GM12878 (cell line): Measurements from ENCODE around the gene ATP4A. TPM values are rescaled to one million over a fixed set of nuclear protein-coding genes. Genes with fewer than 3 reads are reported as not detected.

Source experiments
- ATAC-seq: fragments of 200-7000 bp; cut with Tn5 transposase; 3 replicates; pipeline ENCODE4 v1.9.1; 2020; ENCODE audit warnings: mild to moderate bottlenecking, moderate library complexity
- BruUV-seq: library from RNA; stranded (reverse); fragments of 400-500 nt; replicated peaks from 2 replicates; lab custom pipeline; 2021; lab: Mats Ljungman, UMichigan
- CTCF ChIA-PET: fragments of 300-600 bp; sonication (Branson Sonifier 250); formaldehyde crosslinking; extraction: SDS; loops from one replicate; lab custom pipeline; 2021; ENCODE audit warnings: inconsistent platforms; lab: Yijun Ruan, JAX
- POLR2A ChIA-PET: fragments of 350-600 bp; formaldehyde crosslinking; extraction: SDS; loops from one replicate; lab custom pipeline; 2021; ENCODE audit warnings: inconsistent platforms; lab: Charles Lee
- RAD21 ChIA-PET: fragments of 300-600 bp; sonication (Branson Sonifier 250); formaldehyde crosslinking; loops from one replicate; lab custom pipeline; 2023; ENCODE audit warnings: antibody characterized with exemption; ENCODE audit not compliant: unreplicated experiment; lab: Charles Lee
- SMC1A ChIA-PET: fragments of 300-600 bp; sonication (Branson Sonifier 250); formaldehyde crosslinking; loops from one replicate; lab custom pipeline; 2023; ENCODE audit not compliant: unreplicated experiment, uncharacterized antibody; lab: Charles Lee
- DNase-seq: peaks from one replicate; pipeline ENCODE4 v3.0.0-alpha.2; 2011; ENCODE audit warnings: low read depth, low spot score
- FAIRE-seq: peaks from 3 replicates; lab custom pipeline; 2011; peaks lifted over from hg19 to GRCh38; lab: Jason Lieb, UNC
- H2AFZ ChIP-seq: 2 replicates; pipeline ENCODE4 v1.6.0; 2011; ENCODE audit warnings: low read depth, low read length, control low read depth; ENCODE audit not compliant: control insufficient read depth
- H3K27ac ChIP-seq: 2 replicates; pipeline ENCODE4 v1.5.1; 2011; ENCODE audit warnings: control low read depth; ENCODE audit not compliant: control insufficient read depth, insufficient read depth
- H3K27me3 ChIP-seq, 2 experiments: replicated peaks in 1 of 2; 2 replicates each; pipeline versions ENCODE4 v1.6.0 to v1.6.1; 2011; ENCODE audit warnings: low read length in 1 of 2; ENCODE audit not compliant: control insufficient read depth in 2 of 2, insufficient read depth in 2 of 2
- H3K36me3 ChIP-seq, 2 experiments: 2 replicates each; pipeline ENCODE4 v1.5.1; 2011; ENCODE audit warnings: low read length in 1 of 2; ENCODE audit not compliant: control insufficient read depth in 2 of 2, insufficient read depth in 2 of 2
- H3K4me1 ChIP-seq: 2 replicates; pipeline ENCODE4 v1.6.1; 2011; ENCODE audit warnings: mild to moderate bottlenecking, low read length, moderate library complexity, mixed read lengths; ENCODE audit not compliant: control insufficient read depth, insufficient read depth
- H3K4me2 ChIP-seq: 2 replicates; pipeline ENCODE4 v1.6.0; 2011; ENCODE audit warnings: control low read depth; ENCODE audit not compliant: control insufficient read depth, insufficient read depth
- H3K4me3 ChIP-seq: fragments of 200-600 bp; sonication (generic); 2 replicates; pipeline ENCODE4 v1.5.1; 2016
- H3K79me2 ChIP-seq: 2 replicates; pipeline ENCODE4 v1.6.0; 2011; ENCODE audit warnings: low read length; ENCODE audit not compliant: control insufficient read depth, insufficient read depth
- H3K9ac ChIP-seq: 2 replicates; pipeline ENCODE4 v1.8.0; 2011; ENCODE audit warnings: low read length, control low read depth, mixed read lengths; ENCODE audit not compliant: control insufficient read depth, insufficient read depth
- H3K9me3 ChIP-seq: replicated peaks from 3 replicates; pipeline ENCODE4 v1.5.1; 2011; ENCODE audit warnings: mild to moderate bottlenecking, low read length; ENCODE audit not compliant: control insufficient read depth, insufficient read depth
- H4K20me1 ChIP-seq: 2 replicates; pipeline ENCODE4 v1.6.0; 2011; ENCODE audit not compliant: control insufficient read depth, insufficient read depth
- CBX5 ChIP-seq: sonication (generic); IDR thresholded peaks from 2 replicates; pipeline ENCODE4 v1.6.1; 2016; ENCODE audit warnings: low read depth, moderate library complexity, mild to moderate bottlenecking, inconsistent platforms
- HDGF ChIP-seq: fragments of 450-650 bp; IDR thresholded peaks from 2 replicates; pipeline ENCODE4 v1.6.1; 2016; ENCODE audit warnings: antibody characterized with exemption
- JUNB ChIP-seq: IDR thresholded peaks from 2 replicates; pipeline ENCODE4 v1.6.1; 2016; ENCODE audit warnings: antibody characterized with exemption, mild to moderate bottlenecking
- JUND ChIP-seq: IDR thresholded peaks from 2 replicates; pipeline ENCODE4 v1.6.1; 2012; ENCODE audit warnings: low read depth, mild to moderate bottlenecking, low read length, improper control_type of control experiment, moderate library complexity
- MTA2 ChIP-seq: fragments of 450-650 bp; IDR thresholded peaks from 2 replicates; pipeline ENCODE4 v1.6.1; 2016; ENCODE audit warnings: low read depth, mild to moderate bottlenecking, moderate library complexity
- POLR2A ChIP-seq: IDR thresholded peaks from 2 replicates; pipeline ENCODE4 v1.6.1; 2011; ENCODE audit warnings: low read depth, mild to moderate bottlenecking, low read length
- RELA ChIP-seq: fragments of 450-650 bp; IDR thresholded peaks from 2 replicates; pipeline ENCODE4 v1.8.0; 2014; ENCODE audit warnings: borderline replicate concordance; ENCODE audit not compliant: partially characterized antibody
- USF2 ChIP-seq: IDR thresholded peaks from 2 replicates; pipeline ENCODE4 v1.6.1; 2011; ENCODE audit warnings: low read depth, low read length, improper control_type of control experiment, borderline replicate concordance
- ZZZ3 ChIP-seq: IDR thresholded peaks from 2 replicates; pipeline ENCODE4 v1.6.1; 2011; ENCODE audit warnings: low read depth; ENCODE audit not compliant: control insufficient read depth, insufficient read length
- WGBS: methylation state at CpG from one replicate; pipeline ENCODE4 v1.1.6; 2016; ENCODE audit warnings: low lambda C conversion rate; ENCODE audit not compliant: insufficient replicate concordance, insufficient coverage; ENCODE audit errors: missing lambda C conversion rate; 5-methylcytosine and 5-hydroxymethylcytosine counted together
- in situ Hi-C: fragments of 300-500 bp; cut with MboI; formaldehyde crosslinking; loops from 9 replicates; pipeline ENCODE4 v1.14.3; 2018; ENCODE audit warnings: mixed read lengths
- intact Hi-C: fragments of 100-400 bp; cut with micrococcal nuclease; formaldehyde crosslinking; loops from one replicate; pipeline ENCODE4 v1.14.2; 2022; ENCODE audit not compliant: unreplicated experiment
- polyA plus RNA-seq, 11 experiments: library from polyadenylated mRNA; depleted of rRNA in 4 of 11; unstranded in 6 of 11; stranded (reverse) in 5 of 11; fragments of >200 nt; fragmentation: Nextera tagmentation in 4 of 11; fragmentation: Illumina TruSeq in 1 of 11; extraction: Ambion mirVana in 4 of 11; extraction: Trizol in 1 of 11; gene quantifications; 1 replicate in 1 of 11; 2 replicates in 10 of 11; pipeline versions ENCODE4 v1.2.1 to v1.2.3, GENCODE V29; 2011 to 2016; ENCODE audit warnings: inconsistent platforms in 2 of 11, missing spikeins in 2 of 11, low read depth in 1 of 11
- total RNA-seq, 4 experiments: library from RNA; depleted of rRNA in 3 of 4; stranded (reverse); fragments of >200 nt in 3 of 4; fragmentation: Illumina TruSeq in 1 of 4; extraction: Trizol in 1 of 4; gene quantifications; 2 replicates each; pipeline versions ENCODE4 v1.2.1 to v1.2.3, GENCODE V29; 2013 to 2021

Gene ATP4A
- total and polyA plus RNA-seq, 10 of the 15 experiments (the other 5 are each of a cell fraction or from before 2014, with no cell fraction given): 0.03 to 1.5 (median 0.11) TPM; not detected in 3

DNA sequence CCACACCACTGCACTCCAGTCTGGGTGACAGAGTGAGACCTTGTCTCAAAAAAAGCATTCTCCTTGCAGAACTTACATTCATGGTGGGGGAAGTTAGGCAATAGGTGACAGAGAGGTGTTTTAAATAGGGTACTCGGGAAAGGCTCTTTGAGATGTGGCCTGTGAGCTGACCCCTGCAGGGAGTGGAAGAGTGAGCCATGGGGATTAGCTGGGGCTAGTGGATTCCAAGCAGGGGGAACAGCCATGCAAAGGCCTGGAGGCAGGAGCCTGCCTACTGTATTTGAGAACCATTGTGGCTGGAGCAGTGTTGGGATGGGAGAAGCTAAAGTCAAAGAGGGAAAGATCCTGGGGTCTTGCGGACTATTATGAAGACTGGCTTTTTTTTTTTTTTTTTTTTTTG is 46.1 kb downstream of the ATP4A start:
- H3K27me3 ChIP-seq: no peaks in the 10 kb centered on the region
- ChIA-PET POLR2A (interaction anchor here (0.6 kb wide), 1 partner anchor 97 kb away, joined by 3 read pairs; no protein-coding TSS in a partner anchor), CTCF (interaction anchor here (0.8 kb wide), 1 partner anchor 8 kb away, joined by 5 read pairs; no protein-coding TSS in a partner anchor), SMC1A (interaction anchor here (2.6 kb wide), 1 partner anchor 31 kb away, joined by 8 read pairs; no protein-coding TSS in a partner anchor), RAD21 (no interaction called here)
- no TSS peak for BruUV-seq
- no peaks in the 10 kb centered on the region for H3K36me3 ChIP-seq
- FAIRE-seq (no peak), DNase-seq (no peak), ATAC-seq (no peak)
- no peak overlapping the region for H3K27ac ChIP-seq
- intact Hi-C loops (no loop called here), in situ Hi-C loops (no loop called here)
- H3K9me3 ChIP-seq: no peaks in the 10 kb centered on the region
- WGBS: 63% methylated on average over 2 of the region's 2 CpGs
- H3K79me2 ChIP-seq: no peaks in the 10 kb centered on the region
- H4K20me1 ChIP-seq: no peaks in the 10 kb centered on the region
- no peak overlapping the region for H3K9ac ChIP-seq
- TF ChIP-seq USF2 (no peak), JUND (no peak), JUNB (no peak), CBX5 (no peak), HDGF (no peak), RELA (no peak), ZZZ3 (no peak), POLR2A (no peak), MTA2 (no peak)
- H2AFZ ChIP-seq: no peak overlapping the region
- H3K4me1 ChIP-seq: no peaks in the 10 kb centered on the region
- no peak overlapping the region for H3K4me2 ChIP-seq
- no peak overlapping the region for H3K4me3 ChIP-seq
